Measurements from ENCODE around the gene VPS52. TPM values are rescaled to one million over a fixed set of nuclear protein-coding genes. Genes with fewer than 3 reads are reported as not detected.

Gene VPS52
- total RNA-seq, 1 donor from 2014 or later = 42.2 TPM

- H3K36me3 ChIP-seq = peaks cover 0 to 30% of the 10 kb centered on the region in 2 donors
- peaks cover 28% of the 10 kb centered on the region for H3K4me1 ChIP-seq
- peak in 1 of 2 donors; percentile 89 for DNase-seq (ENCODE audit: extremely low spot score in 2 of 2)
These were observed 25.8 kb upstream of the VPS52 start for GRCh38 chr6:33297406-33297955.

DNA sequence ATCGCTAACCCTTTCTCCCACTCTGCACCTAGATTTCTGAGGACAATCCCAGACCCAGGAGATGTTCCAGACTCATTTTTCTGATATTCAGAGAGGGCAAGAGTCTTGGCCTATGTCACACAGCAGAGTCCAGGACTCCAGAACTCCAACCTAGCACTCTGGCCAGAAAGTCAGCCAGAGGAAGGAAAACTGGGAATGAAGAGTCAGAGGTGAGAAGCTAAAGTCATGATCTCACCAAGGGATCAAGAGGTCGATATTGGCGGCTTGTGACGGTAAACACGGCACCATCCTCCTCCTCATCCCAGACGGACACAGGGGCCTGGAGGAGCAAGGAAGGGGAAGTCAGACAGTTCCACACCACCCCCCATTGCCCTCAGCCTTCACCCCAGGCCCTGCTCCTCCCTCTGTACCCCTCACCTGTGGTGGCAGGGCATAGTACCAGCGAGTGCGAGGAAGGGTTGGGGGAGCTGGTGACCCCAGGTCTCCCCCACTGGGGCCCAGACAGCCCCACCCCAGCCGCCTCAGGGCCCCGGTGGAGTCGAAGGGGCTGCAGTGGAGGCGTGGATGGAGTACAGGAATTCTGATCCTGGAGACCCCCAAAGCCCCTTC, 25.2 kb upstream of the VPS52 start:
- no peak for DNase-seq (ENCODE audit: extremely low spot score in 2 of 2)
- H3K4me1 ChIP-seq = peaks cover 28% of the 10 kb centered on the region
- H3K27ac ChIP-seq = peak overlapping the region; percentile 98
- H3K9me3 ChIP-seq = no peaks in the 10 kb centered on the region
- intact Hi-C loops (cut with DNase I) = no loop called here
- TF ChIP-seq POLR2A (IDR thresholded peaks at IDR 0.05) (no peak), POLR2AphosphoS5 (IDR thresholded peaks at IDR 0.05; ENCODE audit: insufficient read depth in 1 of 2, low read depth in 1 of 2) (no peak)
- TF ChIP-seq, protein P1, sequence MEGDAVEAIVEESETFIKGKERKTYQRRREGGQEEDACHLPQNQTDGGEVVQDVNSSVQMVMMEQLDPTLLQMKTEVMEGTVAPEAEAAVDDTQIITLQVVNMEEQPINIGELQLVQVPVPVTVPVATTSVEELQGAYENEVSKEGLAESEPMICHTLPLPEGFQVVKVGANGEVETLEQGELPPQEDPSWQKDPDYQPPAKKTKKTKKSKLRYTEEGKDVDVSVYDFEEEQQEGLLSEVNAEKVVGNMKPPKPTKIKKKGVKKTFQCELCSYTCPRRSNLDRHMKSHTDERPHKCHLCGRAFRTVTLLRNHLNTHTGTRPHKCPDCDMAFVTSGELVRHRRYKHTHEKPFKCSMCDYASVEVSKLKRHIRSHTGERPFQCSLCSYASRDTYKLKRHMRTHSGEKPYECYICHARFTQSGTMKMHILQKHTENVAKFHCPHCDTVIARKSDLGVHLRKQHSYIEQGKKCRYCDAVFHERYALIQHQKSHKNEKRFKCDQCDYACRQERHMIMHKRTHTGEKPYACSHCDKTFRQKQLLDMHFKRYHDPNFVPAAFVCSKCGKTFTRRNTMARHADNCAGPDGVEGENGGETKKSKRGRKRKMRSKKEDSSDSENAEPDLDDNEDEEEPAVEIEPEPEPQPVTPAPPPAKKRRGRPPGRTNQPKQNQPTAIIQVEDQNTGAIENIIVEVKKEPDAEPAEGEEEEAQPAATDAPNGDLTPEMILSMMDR (IDR thresholded peaks at IDR 0.05) = no peak
- H3K4me3 ChIP-seq = peak overlapping the region; percentile 75 to 76
- H3K36me3 ChIP-seq = peaks cover 0 to 36% of the 10 kb centered on the region in 2 donors
- H3K27me3 ChIP-seq = no peaks in the 10 kb centered on the region

More at GRCh38 chr6:33297406-33297955, 25.8 kb upstream of the VPS52 start:
- Histone ChIP-seq H3K27ac (peak overlapping the region; percentile 98), H3K4me3 (peak overlapping the region; percentile 75 to 76), H3K9me3 (no peaks in the 10 kb centered on the region), H3K27me3 (no peaks in the 10 kb centered on the region)
- TF ChIP-seq POLR2A (IDR thresholded peaks at IDR 0.05) (no peak), POLR2AphosphoS5 (IDR thresholded peaks at IDR 0.05; ENCODE audit: insufficient read depth in 1 of 2, low read depth in 1 of 2) (no peak)
- TF ChIP-seq, protein P1 (IDR thresholded peaks at IDR 0.05) = no peak
- intact Hi-C loops (cut with DNase I) = no loop called here

GRCh38 chr6:33295621-33296369, 24.1 kb upstream of the VPS52 start:
- no peak overlapping the region for H3K4me3 ChIP-seq
- no peaks in the 10 kb centered on the region for H3K9me3 ChIP-seq
- no peaks in the 10 kb centered on the region for H3K27me3 ChIP-seq
- peaks cover 0 to 45% of the 10 kb centered on the region in 2 donors for H3K36me3 ChIP-seq
- H3K4me1 ChIP-seq = peaks cover 30% of the 10 kb centered on the region
- TF ChIP-seq POLR2A (IDR thresholded peaks at IDR 0.05) (no peak), POLR2AphosphoS5 (IDR thresholded peaks at IDR 0.05; ENCODE audit: insufficient read depth in 1 of 2, low read depth in 1 of 2) (no peak)
- TF ChIP-seq, protein P1 (IDR thresholded peaks at IDR 0.05) = no peak
- no peak overlapping the region for H3K27ac ChIP-seq
- DNase-seq (ENCODE audit: extremely low spot score in 2 of 2) = no peak
- intact Hi-C loops (cut with DNase I) = no loop called here

GRCh38 chr6:33294086-33294823, 22.6 kb upstream of the VPS52 start:
- DNase-seq (ENCODE audit: extremely low spot score in 2 of 2) = no peak
- H3K36me3 ChIP-seq = peaks cover 0 to 45% of the 10 kb centered on the region in 2 donors
- H3K4me1 ChIP-seq = peaks cover 31% of the 10 kb centered on the region
- H3K4me3 ChIP-seq = no peak overlapping the region
- intact Hi-C loops (cut with DNase I) = no loop called here
- no peak for TF ChIP-seq POLR2AphosphoS5 (IDR thresholded peaks at IDR 0.05; ENCODE audit: insufficient read depth in 1 of 2, low read depth in 1 of 2)
- TF ChIP-seq POLR2A (IDR thresholded peaks at IDR 0.05) = no peak
- no peak overlapping the region for H3K27ac ChIP-seq
- H3K27me3 ChIP-seq = no peaks in the 10 kb centered on the region
- no peaks in the 10 kb centered on the region for H3K9me3 ChIP-seq

DNA sequence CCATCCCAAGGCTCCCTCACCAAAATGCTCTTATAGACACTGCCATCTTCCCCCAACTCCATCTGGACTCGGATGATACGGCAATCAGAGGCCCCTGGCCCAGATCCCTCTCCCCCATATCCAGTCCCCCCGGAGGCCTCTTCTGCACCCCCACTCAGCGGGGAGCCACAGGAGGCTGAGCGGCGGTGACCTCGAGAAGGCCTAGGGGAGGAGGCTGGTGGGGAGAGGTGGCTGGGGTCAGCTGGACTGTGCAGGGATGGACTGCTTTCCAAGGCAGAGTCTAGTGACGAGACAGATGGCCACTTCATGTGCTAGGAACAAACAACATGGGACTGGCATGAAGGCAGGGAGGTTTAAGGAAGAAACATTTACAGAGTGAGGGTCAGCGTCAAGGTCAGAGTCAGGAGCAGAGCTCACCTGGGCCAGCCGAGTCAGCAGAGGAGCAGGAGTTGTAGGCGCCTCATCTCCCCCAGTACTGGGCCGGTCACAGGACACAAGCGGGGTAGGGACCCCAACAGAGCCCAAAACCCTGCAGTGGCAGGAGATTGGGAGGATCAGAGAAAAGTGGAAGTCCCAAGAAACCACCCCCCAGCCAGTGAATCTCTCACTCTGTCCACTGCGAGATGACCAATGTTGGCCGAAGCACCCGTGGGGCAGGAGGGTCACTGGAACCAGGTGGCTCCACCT, 21.5 kb upstream of the VPS52 start:
- no peak overlapping the region for H3K27ac ChIP-seq
- H3K4me1 ChIP-seq = peaks cover 36% of the 10 kb centered on the region
- H3K27me3 ChIP-seq = no peaks in the 10 kb centered on the region
- no peak overlapping the region for H3K4me3 ChIP-seq
- TF ChIP-seq POLR2A (IDR thresholded peaks at IDR 0.05) = no peak
- TF ChIP-seq, protein P1 (IDR thresholded peaks at IDR 0.05) = no peak
- no peak for TF ChIP-seq POLR2AphosphoS5 (IDR thresholded peaks at IDR 0.05; ENCODE audit: insufficient read depth in 1 of 2, low read depth in 1 of 2)
- no peaks in the 10 kb centered on the region for H3K9me3 ChIP-seq
- intact Hi-C loops (cut with DNase I) = no loop called here
- peaks cover 0 to 45% of the 10 kb centered on the region in 2 donors for H3K36me3 ChIP-seq
- DNase-seq (ENCODE audit: extremely low spot score in 2 of 2) = no peak
